Ishikawa (cell line): ENCODE measurements around the gene TP73.

Experiments used
- CEBPB ChIP-seq: IDR thresholded peaks from 2 replicates; pipeline ENCODE4 v1.6.1; 2012
- CREB1 ChIP-seq: IDR thresholded peaks from 2 replicates; pipeline ENCODE4 v1.6.1; 2012; ENCODE audit warnings: low read depth
- EGR1 ChIP-seq: IDR thresholded peaks from 2 replicates; pipeline ENCODE4 v1.6.1; 2012
- EP300 ChIP-seq: IDR thresholded peaks from 2 replicates; pipeline ENCODE4 v1.6.1; 2012; ENCODE audit warnings: borderline replicate concordance
- FOXM1 ChIP-seq: IDR thresholded peaks from 2 replicates; pipeline ENCODE4 v1.6.1; 2012; ENCODE audit warnings: low read depth, borderline replicate concordance
- NFIC ChIP-seq: IDR thresholded peaks from 2 replicates; pipeline ENCODE4 v1.6.1; 2012
- RAD21 ChIP-seq: IDR thresholded peaks from 2 replicates; pipeline ENCODE4 v1.6.1; 2012; ENCODE audit warnings: low read depth
- TAF1 ChIP-seq: IDR thresholded peaks from 2 replicates; pipeline ENCODE4 v1.6.1; 2012; ENCODE audit warnings: low read depth, mild to moderate bottlenecking
- TCF12 ChIP-seq: IDR thresholded peaks from 2 replicates; pipeline ENCODE4 v1.6.1; 2012; ENCODE audit warnings: low read depth
- TEAD4 ChIP-seq: IDR thresholded peaks from 2 replicates; pipeline ENCODE4 v1.6.1; 2012
- YY1 ChIP-seq: IDR thresholded peaks from 2 replicates; pipeline ENCODE4 v1.6.1; 2012; ENCODE audit warnings: low read depth
- ZBTB7A ChIP-seq: IDR thresholded peaks from 2 replicates; pipeline ENCODE4 v1.6.1; 2012; ENCODE audit warnings: low read depth
- TF ChIP-seq, protein P1 (sequence below): IDR thresholded peaks from 2 replicates; pipeline ENCODE4 v1.6.1; 2012
- TF ChIP-seq, protein P2 (sequence below): IDR thresholded peaks from 2 replicates; pipeline ENCODE4 v1.6.1; 2012
- TF ChIP-seq, protein P3 (sequence below): IDR thresholded peaks from 2 replicates; pipeline ENCODE4 v1.6.1; 2012; ENCODE audit warnings: low read depth, mild to moderate bottlenecking

The TP73 gene

DNA sequence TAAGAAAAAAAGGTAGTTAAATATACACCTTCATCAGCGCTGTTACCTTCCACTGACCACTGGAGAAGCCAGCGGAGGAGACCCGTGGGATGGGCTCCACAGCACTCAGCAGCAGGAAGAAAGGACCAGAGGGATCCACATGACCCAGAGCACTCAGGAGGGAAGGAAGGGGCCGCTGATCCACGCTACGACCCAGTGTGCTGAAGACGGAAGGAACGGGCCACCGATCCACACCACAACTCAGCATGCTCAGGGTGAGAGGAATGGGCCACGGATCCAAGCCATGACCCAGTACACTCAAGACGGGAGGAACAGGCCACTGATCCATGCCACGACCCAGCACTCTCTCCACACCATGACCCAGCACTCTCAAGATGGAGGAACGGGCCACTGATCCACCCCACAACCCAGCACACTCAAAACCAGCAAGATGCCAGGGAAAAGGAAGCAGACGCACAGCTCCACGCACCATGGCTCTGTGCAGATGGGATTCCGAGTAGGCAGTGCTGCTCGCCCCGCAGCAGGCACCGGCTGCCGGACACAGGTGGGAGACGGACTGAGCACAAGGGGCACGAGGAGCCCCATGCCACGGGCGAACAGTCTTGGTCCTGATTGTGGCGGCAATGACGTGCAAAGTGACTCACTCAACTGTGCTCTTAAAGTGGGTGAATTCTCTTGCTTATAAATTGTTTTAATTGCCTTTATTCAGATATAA, 11.1 kb upstream of the TP73 start:
- TF ChIP-seq, protein P1, sequence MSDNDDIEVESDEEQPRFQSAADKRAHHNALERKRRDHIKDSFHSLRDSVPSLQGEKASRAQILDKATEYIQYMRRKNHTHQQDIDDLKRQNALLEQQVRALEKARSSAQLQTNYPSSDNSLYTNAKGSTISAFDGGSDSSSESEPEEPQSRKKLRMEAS = no peak
- no peak for TF ChIP-seq FOXM1

DNA sequence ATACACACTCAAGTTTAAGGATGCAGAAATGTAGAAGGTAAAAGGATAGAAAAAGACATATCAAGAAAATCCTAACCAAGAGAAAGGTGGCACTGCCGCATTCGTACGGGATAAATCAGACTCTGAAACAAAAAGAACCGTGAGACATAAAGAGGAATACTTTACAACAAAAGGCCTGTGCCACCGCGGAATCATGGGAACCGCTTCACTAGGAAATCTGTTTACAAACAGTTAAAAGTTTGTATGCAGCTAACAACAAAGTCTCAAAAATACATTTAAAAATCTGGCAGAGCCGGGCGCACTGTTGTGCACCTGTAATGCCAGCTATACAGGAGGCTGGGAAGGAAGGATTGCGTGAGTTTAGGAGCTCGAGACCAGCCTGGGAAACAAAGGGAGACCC, 10.5 kb upstream of the TP73 start:
- TF ChIP-seq, protein P2, sequence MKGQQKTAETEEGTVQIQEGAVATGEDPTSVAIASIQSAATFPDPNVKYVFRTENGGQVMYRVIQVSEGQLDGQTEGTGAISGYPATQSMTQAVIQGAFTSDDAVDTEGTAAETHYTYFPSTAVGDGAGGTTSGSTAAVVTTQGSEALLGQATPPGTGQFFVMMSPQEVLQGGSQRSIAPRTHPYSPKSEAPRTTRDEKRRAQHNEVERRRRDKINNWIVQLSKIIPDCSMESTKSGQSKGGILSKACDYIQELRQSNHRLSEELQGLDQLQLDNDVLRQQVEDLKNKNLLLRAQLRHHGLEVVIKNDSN = no peak
- TF ChIP-seq, protein P3, sequence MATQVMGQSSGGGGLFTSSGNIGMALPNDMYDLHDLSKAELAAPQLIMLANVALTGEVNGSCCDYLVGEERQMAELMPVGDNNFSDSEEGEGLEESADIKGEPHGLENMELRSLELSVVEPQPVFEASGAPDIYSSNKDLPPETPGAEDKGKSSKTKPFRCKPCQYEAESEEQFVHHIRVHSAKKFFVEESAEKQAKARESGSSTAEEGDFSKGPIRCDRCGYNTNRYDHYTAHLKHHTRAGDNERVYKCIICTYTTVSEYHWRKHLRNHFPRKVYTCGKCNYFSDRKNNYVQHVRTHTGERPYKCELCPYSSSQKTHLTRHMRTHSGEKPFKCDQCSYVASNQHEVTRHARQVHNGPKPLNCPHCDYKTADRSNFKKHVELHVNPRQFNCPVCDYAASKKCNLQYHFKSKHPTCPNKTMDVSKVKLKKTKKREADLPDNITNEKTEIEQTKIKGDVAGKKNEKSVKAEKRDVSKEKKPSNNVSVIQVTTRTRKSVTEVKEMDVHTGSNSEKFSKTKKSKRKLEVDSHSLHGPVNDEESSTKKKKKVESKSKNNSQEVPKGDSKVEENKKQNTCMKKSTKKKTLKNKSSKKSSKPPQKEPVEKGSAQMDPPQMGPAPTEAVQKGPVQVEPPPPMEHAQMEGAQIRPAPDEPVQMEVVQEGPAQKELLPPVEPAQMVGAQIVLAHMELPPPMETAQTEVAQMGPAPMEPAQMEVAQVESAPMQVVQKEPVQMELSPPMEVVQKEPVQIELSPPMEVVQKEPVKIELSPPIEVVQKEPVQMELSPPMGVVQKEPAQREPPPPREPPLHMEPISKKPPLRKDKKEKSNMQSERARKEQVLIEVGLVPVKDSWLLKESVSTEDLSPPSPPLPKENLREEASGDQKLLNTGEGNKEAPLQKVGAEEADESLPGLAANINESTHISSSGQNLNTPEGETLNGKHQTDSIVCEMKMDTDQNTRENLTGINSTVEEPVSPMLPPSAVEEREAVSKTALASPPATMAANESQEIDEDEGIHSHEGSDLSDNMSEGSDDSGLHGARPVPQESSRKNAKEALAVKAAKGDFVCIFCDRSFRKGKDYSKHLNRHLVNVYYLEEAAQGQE = no peak
- TF ChIP-seq TAF1 (no peak), RAD21 (no peak), ZBTB7A (no peak), EGR1 (no peak), YY1 (no peak), CREB1 (no peak)

DNA sequence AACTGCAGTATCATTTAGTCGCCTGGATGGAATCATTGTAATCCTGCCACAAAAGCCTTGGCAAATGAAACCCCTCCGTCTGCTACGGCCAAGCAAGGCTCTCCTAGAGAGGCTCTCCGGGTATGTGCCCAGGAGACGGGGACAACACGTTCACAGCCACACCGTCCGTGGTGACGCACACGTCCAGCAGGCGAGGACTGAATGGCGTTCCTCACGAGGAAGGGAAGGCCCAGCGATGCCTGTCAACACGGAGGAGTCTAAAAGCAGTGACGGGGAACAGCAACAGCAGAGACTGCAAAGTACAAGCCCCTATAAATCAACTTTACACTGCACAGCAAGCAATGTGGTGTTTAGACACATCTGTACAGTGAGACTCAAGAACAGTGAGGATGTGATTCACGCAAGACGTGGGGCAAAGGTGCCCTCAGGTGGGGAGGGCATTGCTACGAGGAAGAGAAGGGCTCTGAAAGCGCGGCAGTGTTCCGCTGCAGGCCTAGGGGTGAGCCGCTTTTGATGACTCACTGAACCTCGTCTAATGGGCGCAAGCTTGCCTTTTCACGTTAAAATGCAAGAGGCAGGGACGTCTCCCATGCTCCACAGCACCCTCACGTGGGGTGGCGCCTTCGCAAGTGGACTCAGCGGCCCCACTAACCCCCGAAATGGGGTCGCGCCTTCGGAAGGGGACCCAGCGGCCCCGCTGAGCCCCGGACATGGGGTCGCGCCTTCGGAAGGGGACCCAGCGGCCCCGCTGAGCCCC, 9.2 kb upstream of the TP73 start:
- TF ChIP-seq RAD21 (no peak), YY1 (no peak), EP300 (no peak), EGR1 (no peak), TEAD4 (no peak), CREB1 (no peak), TCF12 (no peak), TAF1 (no peak), FOXM1 (no peak), ZBTB7A (no peak), CEBPB (no peak), NFIC (no peak)
- TF ChIP-seq, protein P2 = no peak
- TF ChIP-seq, protein P1 = no peak
- TF ChIP-seq, protein P3 = no peak

DNA sequence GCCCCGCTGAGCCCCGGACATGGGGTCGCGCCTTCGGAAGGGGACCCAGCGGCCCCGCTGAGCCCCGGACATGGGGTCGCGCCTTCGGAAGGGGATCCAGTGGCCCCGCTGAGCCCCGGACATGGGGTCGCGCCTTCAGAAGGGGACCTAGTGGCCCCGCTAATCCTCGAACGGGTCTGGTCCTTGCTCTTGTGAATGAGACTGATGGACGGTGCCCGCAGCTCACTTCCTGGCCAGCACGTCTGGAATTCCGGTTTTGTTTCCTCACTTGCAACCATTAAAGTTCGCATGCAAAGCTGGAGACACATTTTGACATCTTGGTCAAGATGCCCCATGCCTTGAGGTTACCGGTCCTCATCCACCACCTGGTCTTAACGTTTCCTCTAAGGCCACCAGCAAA, 8.0 kb upstream of the TP73 start:
- TF ChIP-seq TEAD4 (no peak), FOXM1 (no peak), NFIC (no peak), YY1 (no peak)
- TF ChIP-seq, protein P3 = no peak
